Stimulated activated CD4-positive, alpha-beta T cell treated with anti-CD3 and anti-CD28 coated beads, Interleukin-4, amount 100 ng/mL, for 1 hour (primary cell): ENCODE results near the gene DLX3.

Source experiments
- DNase-seq: peaks from one replicate; pipeline ENCODE4 v3.0.0-alpha.2; 2020

The DLX3 gene

DNA sequence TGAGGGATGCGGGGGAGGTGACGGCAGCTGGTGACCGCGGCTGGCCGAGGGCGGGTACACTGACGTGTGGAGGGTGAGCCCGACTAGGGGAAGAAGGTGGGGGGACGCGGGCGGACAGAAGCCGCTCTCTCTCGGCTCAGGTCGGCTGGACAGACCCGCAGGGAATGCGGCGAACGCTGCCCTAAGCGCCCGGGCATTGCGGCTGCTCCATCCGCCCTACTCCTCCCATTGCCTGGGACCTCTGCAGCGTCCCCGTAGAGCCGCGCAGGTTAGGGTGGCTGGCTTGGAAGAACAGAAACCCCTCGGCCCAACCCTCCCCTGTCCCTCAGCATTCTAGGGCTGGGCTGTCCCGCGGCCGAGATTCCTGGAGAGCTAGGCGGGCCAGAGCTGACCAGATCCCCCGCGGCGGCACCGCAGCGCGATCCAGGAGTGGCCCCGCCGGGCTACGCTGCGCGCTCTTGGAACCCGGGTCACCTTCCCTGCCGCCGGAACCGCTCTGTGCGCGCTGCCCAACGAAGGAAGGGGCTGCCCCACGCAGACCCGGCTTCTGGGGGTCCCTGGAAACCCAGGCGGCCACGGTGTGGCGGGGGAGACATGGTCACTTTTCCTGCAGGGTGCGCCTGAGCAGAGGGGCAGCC, 23.1 kb downstream of the DLX3 start:
- DNase-seq = peak; percentile 9

DNA sequence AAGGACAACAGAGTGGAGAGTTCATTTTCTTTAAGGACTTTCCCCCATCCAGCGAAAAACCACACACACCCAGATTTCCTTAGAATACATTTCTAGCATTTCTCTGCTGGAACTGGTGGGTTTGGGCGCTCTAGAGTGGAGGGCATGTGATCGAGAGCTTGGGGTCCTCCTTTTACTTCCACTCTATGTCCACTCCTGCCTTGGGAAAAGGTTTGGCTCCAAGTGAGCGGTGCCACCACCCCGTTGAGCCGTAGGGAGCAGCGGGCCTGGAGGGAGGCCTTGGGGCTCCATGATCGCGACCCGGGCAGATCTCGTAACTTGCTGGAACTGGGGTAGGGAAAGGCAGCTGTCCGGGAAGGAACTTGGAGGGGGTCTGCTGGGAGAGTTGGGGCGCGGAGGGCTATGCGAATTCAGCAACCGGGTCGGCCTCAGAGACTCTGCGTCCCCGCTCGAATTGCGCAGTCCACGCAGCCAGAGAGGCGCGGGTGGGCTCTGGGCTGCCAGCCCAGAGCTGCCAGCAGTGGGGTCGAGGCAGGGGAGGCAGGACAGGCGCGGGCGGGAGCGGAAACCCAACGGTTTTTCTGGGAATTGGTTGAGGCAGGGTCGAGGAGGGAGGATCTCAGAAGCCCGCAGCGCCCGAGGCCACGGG, 23.7 kb downstream of the DLX3 start:
- DNase-seq = no peak

DNA sequence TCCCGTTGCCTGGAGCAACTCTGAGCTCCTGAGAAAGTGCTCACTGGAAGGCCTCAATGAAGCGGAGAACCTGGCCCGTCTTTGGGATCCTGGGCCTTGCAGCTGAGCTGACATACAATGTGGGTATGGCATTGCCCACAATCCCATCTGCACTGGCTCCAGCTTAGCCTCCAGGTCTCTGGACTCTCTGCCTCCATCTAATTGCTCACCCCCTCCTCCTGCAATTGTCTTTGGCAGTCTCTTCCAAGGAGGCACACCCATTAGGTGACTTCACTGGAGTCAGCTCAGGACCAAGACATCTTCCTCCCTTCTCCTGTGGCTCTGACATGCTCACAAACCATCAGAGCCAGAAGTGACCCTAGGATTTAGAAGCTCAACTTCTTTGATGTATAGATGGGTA, 24.5 kb downstream of the DLX3 start:
- no peak for DNase-seq

DNA sequence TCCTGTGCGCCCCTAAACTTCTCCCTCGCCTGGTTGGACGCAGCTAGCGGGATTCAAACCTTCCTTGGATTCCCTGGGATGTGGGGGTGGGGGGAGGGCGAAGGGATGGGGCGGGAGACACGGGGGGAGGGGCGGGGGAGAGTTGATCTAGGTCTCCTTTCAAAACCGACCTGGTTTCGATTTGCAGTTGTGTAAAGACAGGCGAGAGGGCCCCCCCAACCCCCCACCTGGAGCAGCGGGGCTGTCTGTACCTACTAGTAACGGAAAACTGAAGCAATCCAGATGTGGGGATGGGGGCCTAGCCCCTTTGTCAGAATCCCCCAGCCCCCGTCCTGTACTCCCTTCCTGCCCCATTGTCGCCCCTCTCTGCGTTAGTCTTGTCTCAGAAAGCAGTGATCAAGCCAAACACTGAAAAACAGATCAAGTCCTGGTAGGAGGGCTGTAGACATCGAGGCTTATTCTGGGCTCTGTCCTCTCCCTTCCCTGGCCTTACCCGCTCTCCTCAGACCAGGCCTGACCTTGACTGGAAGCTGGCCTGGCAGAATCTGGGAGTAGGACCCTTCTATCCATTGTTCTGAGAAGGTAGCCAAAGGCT, 25.1 kb downstream of the DLX3 start:
- DNase-seq = no peak

DNA sequence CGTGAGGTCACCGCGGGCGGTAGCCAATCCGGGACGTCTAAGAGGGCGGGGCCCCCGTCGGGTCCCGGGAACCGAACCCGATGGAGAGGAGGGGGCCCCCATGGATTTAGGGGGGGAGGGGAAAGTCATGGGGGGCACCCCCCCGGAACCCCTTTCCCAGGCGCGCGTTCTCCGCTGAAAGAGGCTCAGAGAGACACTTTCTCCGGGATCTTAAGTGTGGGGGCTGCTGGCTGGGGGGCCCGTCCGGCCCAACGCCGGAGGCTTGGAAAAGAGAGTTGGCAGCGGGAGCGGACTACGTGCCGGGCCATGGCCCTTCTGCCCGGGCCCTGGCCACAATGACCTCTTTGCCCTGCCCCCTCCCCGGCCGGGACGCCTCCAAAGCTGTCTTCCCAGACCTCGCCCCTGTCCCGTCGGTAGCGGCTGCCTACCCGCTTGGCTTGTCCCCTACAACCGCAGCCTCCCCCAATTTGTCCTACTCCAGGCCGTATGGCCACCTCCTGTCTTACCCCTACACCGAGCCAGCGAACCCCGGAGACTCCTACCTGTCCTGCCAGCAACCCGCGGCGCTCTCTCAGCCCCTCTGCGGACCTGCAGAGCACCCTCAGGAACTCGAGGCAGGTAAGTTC, 25.8 kb downstream of the DLX3 start, which contains the start of gene DLX4:
TSS of gene DLX4 (plus strand) at position 57 of the 626 bp plus-strand sequence. CDS start at position 336, 279 bp downstream.
- DNase-seq = peak; percentile 16

- peak; percentile 77 for DNase-seq
Observed at GRCh38 chr17:49968405-49969133, 26.5 kb downstream of the DLX3 start.

DNA sequence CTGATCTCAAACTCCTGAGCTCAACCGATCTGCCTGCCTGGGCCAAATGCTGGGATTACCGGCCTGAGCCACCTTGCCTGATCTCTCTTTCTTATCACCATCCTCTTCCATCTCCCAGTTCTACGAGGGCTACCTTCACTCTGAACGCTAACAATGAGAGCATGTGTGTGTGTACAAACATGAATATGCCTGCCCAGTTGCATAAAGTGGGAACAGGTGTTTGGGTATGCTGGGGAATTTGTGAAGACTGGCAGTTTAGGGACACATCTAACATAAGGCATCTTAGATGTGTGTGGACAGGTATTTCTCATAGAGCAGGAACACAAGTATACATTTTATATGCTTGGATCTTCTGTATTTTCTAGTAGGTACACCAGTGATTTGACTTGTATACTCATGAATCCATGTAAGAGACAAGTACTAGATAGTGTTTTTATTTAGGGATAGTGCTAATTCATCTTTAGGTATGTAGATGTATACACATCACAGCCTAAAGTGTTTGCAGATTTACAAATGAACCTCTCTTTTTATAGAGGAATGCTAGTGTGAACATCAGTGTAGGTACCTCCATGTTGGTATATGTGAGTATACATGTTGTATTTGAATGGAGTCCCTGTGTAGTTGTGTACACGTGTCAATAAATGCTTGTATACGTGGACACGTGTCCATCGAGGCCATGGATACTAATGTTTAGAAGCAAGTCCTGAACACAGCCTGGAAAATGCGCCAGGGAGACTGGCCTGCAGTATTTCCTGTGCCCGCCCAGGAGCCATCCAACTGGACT, 27.2 kb downstream of the DLX3 start:
- no peak for DNase-seq

DNA sequence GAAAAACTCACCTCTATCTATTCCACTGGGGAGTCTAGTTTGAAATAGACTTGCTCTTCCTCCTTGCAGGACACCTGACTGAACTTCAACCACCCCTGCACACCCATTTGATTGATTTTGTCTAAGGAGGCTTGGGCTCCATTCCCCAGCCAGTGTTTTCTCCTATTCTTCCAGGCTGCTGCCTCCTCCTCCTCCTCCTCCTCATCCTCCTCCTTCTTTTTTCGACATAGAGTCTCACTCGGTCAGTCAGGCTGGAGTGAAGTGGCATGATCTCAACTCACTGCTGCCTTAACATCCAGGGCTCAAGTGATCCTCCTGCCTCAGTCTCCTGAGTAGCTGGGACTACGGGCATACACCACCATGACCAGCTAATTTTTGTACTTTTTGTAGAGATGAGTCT, 27.8 kb downstream of the DLX3 start:
- no peak for DNase-seq

GRCh38 chr17:49966767-49967166, 28.3 kb downstream of the DLX3 start:
- DNase-seq = no peak

DNA sequence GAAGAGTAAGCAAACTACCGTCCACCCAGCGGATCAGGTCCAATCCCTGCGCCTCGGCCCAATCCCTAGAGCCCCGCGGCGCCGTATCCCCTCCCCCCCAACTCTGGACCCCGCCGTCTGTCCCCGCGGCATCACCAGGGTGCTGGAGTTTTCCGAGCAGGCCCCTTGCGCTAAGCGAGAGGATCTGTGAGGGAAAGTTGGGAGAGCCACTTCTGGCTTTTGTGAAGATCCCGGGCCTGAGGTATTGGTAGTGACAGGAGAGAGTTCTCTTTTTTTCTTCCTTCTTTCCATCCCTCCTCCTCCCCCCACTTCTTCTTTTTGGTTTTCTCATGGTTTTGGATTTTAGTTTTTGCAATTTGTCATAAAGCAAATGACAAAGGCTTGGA, 29.5 kb downstream of the DLX3 start:
- no peak for DNase-seq

- peak; percentile 29 for DNase-seq
Observed at GRCh38 chr17:49964769-49965523, 30.1 kb downstream of the DLX3 start.

GRCh38 chr17:49964303-49964768, 30.7 kb downstream of the DLX3 start:
- DNase-seq = no peak

- DNase-seq = peak; percentile 4
Observed at GRCh38 chr17:49963626-49964302, 31.3 kb downstream of the DLX3 start.

GRCh38 chr17:49963309-49963625, 31.8 kb downstream of the DLX3 start:
- no peak for DNase-seq

DNA sequence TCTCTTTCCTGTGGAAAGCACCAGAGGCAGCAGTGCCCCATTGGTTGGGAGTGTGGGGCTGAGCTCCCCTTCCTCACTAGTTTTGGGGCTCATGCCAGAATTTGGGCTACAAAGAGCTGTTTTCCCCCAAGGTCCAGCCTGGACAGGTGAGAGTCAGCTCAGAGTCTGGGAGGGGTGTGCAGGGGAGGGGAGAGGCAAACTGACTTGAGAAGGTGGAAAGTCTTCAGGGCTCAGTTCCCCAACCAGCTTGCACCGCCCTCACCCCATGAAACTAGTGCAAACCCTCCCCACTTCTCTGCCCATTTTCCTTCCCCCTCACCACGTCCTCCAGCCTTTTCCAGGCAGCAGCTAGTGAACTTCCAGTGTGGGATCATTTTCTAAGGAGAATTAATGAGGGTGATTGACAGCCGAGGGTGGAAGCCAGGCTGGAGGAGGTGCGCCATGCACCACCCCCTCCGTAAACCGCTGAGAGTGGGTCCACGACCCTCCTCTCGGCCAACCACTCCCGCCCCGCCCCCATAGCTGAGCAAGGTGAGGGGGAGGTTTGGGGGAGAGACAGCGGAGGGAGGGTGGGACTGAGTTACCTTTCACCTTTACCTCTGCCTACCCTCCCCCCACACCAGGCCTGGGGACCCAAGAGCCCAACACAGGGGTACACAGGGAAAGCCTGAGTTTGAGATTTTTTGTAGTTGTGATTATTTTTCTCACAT, 32.3 kb downstream of the DLX3 start:
- no peak for DNase-seq

GRCh38 chr17:49959183-49959935, 35.7 kb downstream of the DLX3 start:
- no peak for DNase-seq

DNA sequence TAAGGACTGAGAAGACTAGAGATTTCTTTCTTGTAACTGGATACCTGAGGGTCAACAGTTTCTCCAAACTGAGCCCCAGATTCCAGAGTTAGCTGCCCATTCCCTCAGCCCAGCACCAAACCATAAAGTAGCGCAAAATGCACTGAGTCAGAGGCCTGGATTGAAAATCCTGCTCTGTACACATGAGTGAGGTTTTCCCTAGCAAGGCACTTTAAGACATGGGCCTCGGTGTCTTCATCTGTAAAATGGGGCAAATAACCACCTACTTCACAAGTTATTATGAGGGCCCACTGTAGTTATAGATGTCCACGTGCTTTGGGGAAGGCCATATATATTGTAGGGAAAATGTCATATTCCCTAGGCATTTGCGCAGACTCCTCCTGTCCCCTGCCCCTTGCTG, 36.3 kb downstream of the DLX3 start:
- DNase-seq = no peak

DNA sequence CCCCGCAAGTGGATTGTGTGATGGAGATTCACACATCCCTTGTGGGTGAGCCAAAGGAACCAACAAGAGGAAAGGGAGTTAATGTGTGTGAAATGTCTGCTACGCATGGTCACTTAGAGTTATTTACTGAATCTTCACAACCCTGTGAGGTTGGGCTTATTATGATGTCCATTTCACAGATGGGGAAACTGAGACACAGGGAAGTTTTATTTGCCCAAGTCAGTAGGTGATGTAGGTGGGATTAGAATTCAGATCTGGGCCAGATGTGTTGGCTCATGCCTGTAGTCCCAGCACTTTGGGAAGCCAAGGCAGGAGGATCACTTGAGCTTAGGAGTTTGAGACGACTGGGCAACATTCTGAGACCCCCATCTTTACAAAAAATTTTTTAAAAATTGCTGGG, 37.7 kb downstream of the DLX3 start:
- no peak for DNase-seq

GRCh38 chr17:49956780-49957179, 38.2 kb downstream of the DLX3 start:
- no peak for DNase-seq

DNA sequence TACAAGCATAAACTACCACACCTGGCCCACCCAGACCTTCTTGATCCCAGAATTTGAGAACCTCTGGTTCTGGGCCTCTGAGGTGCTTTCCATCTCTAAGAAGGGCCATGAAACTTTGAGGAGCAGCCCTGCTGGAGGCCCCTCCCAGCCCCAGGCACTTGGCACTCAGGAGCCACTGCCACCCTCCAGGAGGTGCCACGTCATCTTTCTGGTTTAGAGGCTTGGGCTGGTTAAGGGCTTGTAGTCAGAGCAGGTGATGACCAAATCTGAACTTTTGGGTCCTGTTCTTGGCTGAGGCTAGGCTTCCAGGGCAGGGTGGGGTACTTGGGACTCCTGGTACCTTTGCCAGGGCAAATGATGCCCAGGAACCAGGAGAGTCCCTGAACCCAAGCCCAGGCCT, 39.9 kb downstream of the DLX3 start:
- no peak for DNase-seq
